Activated B cell treated with CpG ODN at 0.5 μM for 24 hours (primary cell): Measurements from ENCODE around the gene PRDM5. TPM values are rescaled to one million over a fixed set of nuclear protein-coding genes. Genes with fewer than 3 reads are reported as not detected.

Experiments used
- ATAC-seq: fragments of 200-7000 bp; cut with Tn5 transposase; one replicate; pipeline ENCODE4 v1.10.0; 2021; ENCODE audit warnings: low read depth, mild to moderate bottlenecking, moderate library complexity
- CTCF ChIA-PET: fragments of 350-600 bp; sonication (Branson Sonifier 250); formaldehyde crosslinking; loops from one replicate; lab custom pipeline; 2021; ENCODE audit warnings: antibody characterized with exemption; lab: Charles Lee
- POLR2A ChIA-PET: fragments of 350-600 bp; sonication (Branson Sonifier 250); formaldehyde crosslinking; loops from one replicate; lab custom pipeline; 2021; ENCODE audit warnings: antibody characterized with exemption; lab: Charles Lee
- DNase-seq: peaks from one replicate; pipeline ENCODE4 v3.0.0; 2022
- H3K27ac Mint-ChIP-seq: one replicate; pipeline ENCODE4 v1.8.0; 2020; ENCODE audit warnings: mixed read lengths
- H3K27me3 Mint-ChIP-seq: one replicate; pipeline ENCODE4 v1.8.0; 2021; ENCODE audit warnings: mixed read lengths
- H3K36me3 Mint-ChIP-seq: one replicate; pipeline ENCODE4 v1.8.0; 2021; ENCODE audit warnings: low read depth, mixed read lengths
- H3K4me1 Mint-ChIP-seq: one replicate; pipeline ENCODE4 v1.8.0; 2021; ENCODE audit warnings: mixed read lengths
- H3K4me3 Mint-ChIP-seq: one replicate; pipeline ENCODE4 v1.8.0; 2020; ENCODE audit warnings: mild to moderate bottlenecking, mixed read lengths
- H3K9me3 Mint-ChIP-seq: one replicate; pipeline ENCODE4 v1.8.0; 2020; ENCODE audit warnings: mixed read lengths
- intact Hi-C: fragments of 100-400 bp; cut with micrococcal nuclease; formaldehyde crosslinking; loops from one replicate; pipeline ENCODE4 v1.15.1; 2024
- total RNA-seq: library from RNA; stranded (reverse); gene quantifications from 2 replicates; pipeline ENCODE4 v1.2.3, GENCODE V29; 2022
- TF ChIP-seq, protein P1 (sequence below): fragments of 200-600 bp; IDR thresholded peaks from one replicate; pipeline ENCODE4 v1.8.0; 2022; ENCODE audit warnings: antibody characterized with exemption, mild to moderate bottlenecking

The PRDM5 gene
- total RNA-seq, 1 donor from 2014 or later: not detected

DNA sequence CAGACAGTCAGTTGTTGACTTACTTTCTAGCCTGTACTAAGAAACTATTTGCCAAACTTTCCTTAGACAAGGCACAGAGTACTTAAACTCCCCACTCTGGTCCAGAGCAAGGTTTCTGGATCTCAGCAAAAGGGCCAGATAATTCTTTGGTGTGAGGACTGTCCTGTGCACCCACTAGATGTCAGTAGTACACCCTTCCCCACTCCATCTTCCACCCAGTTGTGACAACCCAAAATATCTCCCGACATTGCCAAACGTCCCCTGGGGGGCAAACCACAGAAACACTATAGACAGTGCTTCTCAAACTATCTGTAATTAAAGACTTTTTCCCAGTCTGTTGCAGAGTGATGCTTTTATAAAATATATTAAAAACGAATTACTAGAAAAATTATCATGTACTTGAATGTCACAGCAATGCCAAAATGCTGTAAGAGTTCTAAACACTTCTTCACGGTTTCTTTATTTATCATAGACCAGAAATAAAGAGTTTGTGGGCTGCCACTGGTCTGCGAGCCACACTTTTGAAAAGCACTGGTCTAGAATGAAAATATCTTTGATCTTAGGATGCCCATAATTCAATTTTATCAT is 203.5 kb downstream of the PRDM5 start:
- DNase-seq (no peak), ATAC-seq (no peak)

DNA sequence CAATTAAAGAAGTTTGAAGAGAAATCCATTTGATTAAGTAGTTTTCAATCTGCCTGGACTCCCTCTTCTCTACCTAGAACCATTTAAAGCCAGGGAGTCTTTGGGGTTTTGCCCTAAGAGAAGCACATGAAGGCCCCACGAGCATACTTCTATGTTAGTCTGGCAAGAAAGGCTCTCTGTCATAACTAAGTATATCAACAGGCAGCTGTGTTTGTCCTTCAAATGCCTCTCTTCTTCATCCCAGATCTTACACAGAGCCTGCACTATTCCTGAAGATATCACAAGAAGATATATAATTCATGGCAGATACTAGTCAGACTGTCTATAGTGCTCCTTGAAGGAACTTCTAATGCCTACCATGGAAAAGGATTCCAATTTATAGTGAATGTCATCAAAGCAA is 206.2 kb downstream of the PRDM5 start:
- Mint-ChIP-seq H3K27ac (no peak overlapping the region), H3K4me3 (no peak overlapping the region), H3K9me3 (no peaks in the 10 kb centered on the region), H3K36me3 (no peaks in the 10 kb centered on the region), H3K4me1 (no peaks in the 10 kb centered on the region), H3K27me3 (no peaks in the 10 kb centered on the region)
- ATAC-seq: no peak
- ChIA-PET CTCF (no interaction called here), POLR2A (no interaction called here)
- intact Hi-C loops: no loop called here
- TF ChIP-seq, protein P1, sequence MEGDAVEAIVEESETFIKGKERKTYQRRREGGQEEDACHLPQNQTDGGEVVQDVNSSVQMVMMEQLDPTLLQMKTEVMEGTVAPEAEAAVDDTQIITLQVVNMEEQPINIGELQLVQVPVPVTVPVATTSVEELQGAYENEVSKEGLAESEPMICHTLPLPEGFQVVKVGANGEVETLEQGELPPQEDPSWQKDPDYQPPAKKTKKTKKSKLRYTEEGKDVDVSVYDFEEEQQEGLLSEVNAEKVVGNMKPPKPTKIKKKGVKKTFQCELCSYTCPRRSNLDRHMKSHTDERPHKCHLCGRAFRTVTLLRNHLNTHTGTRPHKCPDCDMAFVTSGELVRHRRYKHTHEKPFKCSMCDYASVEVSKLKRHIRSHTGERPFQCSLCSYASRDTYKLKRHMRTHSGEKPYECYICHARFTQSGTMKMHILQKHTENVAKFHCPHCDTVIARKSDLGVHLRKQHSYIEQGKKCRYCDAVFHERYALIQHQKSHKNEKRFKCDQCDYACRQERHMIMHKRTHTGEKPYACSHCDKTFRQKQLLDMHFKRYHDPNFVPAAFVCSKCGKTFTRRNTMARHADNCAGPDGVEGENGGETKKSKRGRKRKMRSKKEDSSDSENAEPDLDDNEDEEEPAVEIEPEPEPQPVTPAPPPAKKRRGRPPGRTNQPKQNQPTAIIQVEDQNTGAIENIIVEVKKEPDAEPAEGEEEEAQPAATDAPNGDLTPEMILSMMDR: no peak
- DNase-seq: no peak

More for the DNA sequence above, 203.5 kb downstream of the PRDM5 start:
- ChIA-PET CTCF (no interaction called here), POLR2A (no interaction called here)
- Mint-ChIP-seq H3K4me3 (no peak overlapping the region), H3K36me3 (no peaks in the 10 kb centered on the region), H3K9me3 (no peaks in the 10 kb centered on the region), H3K4me1 (no peaks in the 10 kb centered on the region), H3K27ac (no peak overlapping the region), H3K27me3 (no peaks in the 10 kb centered on the region)
- intact Hi-C loops: no loop called here
- TF ChIP-seq, protein P1: no peak

- TF ChIP-seq, protein P1: no peak
- ChIA-PET POLR2A (no interaction called here), CTCF (no interaction called here)
- no peak for DNase-seq
- ATAC-seq: no peak
- Mint-ChIP-seq H3K9me3 (no peaks in the 10 kb centered on the region), H3K4me1 (no peaks in the 10 kb centered on the region), H3K27ac (no peak overlapping the region), H3K36me3 (no peaks in the 10 kb centered on the region), H3K27me3 (no peaks in the 10 kb centered on the region), H3K4me3 (no peak overlapping the region)
- intact Hi-C loops: no loop called here
Observed at GRCh38 chr4:120714417-120715010, 208.0 kb downstream of the PRDM5 start.

- Mint-ChIP-seq H3K9me3 (no peaks in the 10 kb centered on the region), H3K36me3 (no peaks in the 10 kb centered on the region), H3K27me3 (no peaks in the 10 kb centered on the region), H3K27ac (no peak overlapping the region), H3K4me1 (no peaks in the 10 kb centered on the region), H3K4me3 (no peak overlapping the region)
- intact Hi-C loops: no loop called here
- CTCF ChIA-PET: no interaction called here
- TF ChIP-seq, protein P1: no peak
- ATAC-seq: no peak
- no peak for DNase-seq
- POLR2A ChIA-PET: no interaction called here
Observed at GRCh38 chr4:120709991-120710390, 212.5 kb downstream of the PRDM5 start.

- H3K36me3 Mint-ChIP-seq: no peaks in the 10 kb centered on the region
- H3K9me3 Mint-ChIP-seq: no peaks in the 10 kb centered on the region
- intact Hi-C loops: no loop called here
- H3K27me3 Mint-ChIP-seq: no peaks in the 10 kb centered on the region
- H3K4me3 Mint-ChIP-seq: no peak overlapping the region
- CTCF ChIA-PET: no interaction called here
- ATAC-seq (no peak), DNase-seq (no peak)
- POLR2A ChIA-PET: no interaction called here
- TF ChIP-seq, protein P1: no peak
- H3K27ac Mint-ChIP-seq: no peak overlapping the region
- H3K4me1 Mint-ChIP-seq: no peaks in the 10 kb centered on the region
Observed at GRCh38 chr4:120704538-120704937, 218.0 kb downstream of the PRDM5 start.
